CD4-positive, alpha-beta T cell treated with Interleukin-15 for 4 hours (primary cell): Measurements from ENCODE around the gene MYO15B.

Experiments used
- DNase-seq: peaks from one replicate; pipeline ENCODE4 v3.0.0-alpha.2; 2020; ENCODE audit warnings: low spot score

MYO15B gene

DNA sequence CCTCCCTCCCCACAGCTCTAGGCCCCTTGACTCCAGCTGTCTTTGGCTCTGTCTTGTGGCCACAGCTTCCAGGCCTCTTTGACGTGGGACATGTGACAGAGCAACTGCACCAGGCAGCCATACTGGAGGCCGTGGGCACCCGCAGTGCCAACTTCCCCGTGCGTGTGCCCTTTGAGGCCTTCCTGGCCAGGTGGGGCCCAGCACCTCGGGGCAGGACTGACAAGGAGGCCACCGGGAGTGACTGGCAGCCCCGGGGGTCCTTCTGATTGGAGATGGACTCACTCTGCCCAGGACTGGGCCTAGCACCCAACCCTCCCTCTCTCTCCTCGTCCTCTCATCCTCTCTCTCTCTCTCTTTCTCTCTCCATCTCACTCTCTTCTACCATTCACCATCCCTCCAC is 15.5 kb downstream of the MYO15B start:
- no peak for DNase-seq

GRCh38 chr17:75604034-75604695 is 16.6 kb downstream of the MYO15B start:
- DNase-seq: no peak

- no peak for DNase-seq
These were observed 18.2 kb downstream of the MYO15B start for GRCh38 chr17:75605790-75606189.

DNA sequence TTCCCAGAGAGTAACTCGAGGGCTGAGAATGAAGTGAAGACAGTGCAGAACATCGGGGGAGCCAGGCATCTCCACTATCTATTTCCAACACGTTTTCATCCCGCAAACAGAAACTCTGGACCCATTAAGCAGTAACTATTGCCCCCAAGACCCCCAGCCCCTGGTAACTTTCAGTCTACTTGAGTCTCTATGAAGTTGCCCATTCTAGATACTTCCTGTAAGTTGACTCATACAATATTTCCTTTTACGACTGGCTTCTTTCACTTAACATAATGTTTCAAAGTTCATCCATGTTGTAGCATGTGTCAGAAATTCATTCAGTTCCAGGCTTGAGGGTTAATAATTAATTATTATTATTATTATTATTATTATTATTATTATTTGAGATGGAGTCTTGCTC is 19.5 kb downstream of the MYO15B start:
- no peak for DNase-seq

GRCh38 chr17:75610103-75610984 is 22.7 kb downstream of the MYO15B start:
- DNase-seq: no peak

- DNase-seq: no peak
These were observed 24.3 kb downstream of the MYO15B start for GRCh38 chr17:75611851-75612429.

GRCh38 chr17:75612906-75613626 is 25.5 kb downstream of the MYO15B start:
- DNase-seq: no peak

- DNase-seq: no peak
These were observed 26.4 kb downstream of the MYO15B start for GRCh38 chr17:75614006-75614405.

DNA sequence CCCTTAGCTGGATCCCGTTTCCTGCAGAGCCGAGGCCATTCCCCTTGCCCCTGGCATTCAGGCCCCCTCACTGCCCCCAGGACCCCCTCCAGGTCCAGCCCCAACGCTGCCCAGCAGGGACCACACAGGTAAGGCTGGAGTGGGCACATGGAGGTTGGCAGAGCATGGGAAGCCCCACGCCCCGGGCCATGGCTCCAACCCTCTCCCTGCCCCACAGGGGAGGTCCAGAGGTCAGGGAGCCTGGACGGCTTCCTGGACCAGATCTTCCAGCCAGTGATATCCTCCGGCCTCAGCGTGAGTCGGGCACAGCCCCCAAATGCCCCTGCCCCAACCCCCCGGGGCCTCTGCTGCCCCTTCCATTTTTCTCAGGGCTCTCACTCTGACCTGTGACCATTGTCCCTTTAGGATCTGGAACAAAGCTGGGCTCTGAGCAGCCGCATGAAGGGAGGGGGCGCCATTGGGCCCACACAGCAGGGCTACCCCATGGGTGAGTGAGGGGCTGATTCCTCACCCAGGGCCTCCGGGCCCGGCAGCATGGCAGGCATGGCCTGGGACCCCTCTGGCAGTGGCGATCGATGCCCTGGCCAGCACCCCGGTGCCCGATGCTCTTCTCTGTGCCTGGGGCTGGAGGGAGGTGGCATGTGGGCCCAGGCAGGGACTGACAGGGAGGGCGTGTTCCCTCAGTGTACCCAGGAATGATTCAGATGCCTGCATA is 27.1 kb downstream of the MYO15B start:
- no peak for DNase-seq

DNA sequence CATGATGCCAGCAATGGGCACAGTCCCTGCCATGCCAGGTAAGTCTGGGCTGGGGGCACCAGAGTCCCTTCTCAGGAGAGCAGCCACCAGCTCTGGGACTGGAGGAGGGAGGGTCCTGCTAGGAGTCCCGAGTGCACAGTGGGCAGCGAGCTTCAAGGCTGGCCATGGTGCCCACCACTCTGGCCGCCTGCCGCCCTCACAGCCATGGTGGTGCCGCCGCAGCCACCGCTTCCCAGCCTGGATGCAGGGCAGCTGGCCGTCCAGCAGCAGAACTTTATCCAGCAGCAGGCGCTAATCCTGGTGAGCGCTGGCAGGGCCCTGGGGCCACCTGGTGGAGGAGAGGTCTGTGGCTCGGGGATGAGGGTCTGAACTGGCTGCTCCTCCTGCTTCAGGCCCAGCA is 27.7 kb downstream of the MYO15B start:
- no peak for DNase-seq

DNA sequence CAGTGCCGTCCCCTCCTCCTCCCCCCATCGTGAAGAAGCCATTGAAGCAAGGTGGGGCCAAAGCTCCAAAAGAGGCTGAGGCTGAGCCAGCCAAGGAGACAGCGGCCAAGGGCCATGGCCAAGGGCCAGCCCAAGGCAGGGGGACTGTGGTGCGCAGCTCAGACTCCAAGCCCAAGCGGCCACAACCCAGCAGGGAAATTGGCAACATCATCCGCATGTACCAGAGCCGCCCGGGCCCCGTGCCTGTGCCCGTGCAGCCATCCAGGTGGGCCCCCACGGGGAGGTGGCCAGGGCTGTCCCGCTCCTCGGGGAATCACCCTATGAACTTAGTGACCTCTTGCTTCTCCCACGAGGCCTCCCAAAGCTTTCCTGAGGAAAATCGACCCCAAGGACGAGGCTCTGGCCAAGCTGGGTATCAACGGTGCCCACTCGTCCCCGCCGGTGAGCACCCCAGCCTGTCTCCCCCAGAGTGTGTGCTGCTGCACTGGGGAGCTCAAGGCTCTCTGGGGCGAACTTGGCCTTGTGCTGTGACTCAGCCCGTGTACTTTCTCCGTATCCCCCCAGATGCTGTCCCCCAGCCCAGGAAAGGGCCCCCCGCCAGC is 29.0 kb downstream of the MYO15B start:
- DNase-seq: no peak

DNA sequence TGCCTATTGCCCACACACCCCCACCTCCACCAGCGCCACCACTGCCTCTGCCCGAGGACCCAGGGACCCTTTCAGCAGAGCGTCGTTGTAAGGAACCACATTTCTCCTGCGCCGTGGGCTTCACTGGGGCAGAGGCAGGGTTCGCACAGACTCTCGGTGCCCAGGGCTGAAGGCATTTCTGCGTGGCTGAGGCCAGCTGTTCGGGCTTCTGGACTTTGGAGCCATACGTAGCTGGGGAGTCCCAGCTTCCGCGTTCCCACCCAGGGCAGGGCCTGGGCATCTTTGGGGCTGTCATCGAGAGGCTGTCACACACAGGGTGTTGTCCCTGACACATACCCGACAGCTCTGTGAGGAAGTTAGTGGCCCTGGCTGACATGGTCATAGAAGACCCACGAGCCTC is 29.6 kb downstream of the MYO15B start:
- DNase-seq: no peak

DNA sequence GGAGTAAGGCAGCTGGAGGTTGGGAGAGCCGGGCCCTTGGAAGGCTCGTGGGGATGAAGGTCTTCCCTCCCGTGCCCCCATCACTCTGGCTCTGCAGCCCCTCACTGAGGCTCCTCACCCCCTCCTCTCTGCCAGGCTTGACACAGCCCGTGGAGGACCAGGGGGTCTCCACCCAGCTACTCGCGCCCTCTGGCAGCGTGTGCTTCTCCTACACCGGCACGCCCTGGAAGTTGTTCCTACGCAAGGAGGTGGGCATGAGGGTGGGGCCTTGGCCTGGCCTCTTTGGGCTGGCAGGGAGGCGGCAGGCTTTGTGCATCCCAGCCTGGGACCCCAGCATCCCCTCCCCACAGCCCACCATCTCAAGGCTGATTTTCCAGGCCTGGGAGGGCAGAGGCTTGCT is 30.1 kb downstream of the MYO15B start:
- no peak for DNase-seq

DNA sequence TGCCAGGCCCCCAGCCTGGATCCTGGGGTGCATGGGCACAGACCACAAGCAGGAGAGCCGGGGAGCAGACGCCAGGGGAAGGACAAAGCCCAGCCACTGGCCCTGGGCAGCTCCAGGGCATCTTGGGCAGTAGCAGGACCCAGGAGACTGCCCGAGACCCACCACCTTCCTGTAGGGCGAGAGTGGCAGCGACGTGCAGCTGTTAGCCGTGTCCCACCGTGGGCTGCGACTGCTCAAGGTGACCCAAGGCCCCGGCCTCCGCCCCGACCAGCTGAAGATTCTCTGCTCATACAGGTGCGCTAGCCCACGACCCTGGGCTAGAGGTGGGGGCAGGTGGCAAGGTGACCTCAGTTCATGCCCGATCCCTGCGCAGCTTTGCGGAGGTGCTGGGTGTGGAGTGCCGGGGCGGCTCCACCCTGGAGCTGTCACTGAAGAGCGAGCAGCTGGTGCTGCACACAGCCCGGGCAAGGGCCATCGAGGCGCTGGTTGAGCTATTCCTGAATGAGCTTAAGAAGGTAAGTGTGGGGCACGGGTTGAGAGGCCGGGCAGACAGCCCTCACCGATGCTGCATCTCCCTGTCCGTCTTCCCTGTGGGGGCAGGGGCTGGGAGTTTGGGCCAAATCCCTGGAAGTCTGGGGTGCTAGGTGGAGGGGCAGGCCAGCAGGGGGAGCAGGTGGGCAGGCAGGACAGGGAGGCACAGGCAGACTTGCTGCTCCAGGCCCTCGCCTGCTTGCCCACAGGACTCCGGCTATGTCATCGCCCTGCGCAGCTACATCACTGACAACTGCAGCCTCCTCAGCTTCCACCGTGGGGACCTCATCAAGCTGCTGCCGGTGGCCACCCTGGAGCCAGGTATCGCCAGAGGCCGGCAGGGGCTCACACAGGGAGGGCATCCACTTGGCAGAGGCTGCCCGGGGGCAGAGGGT is 32.2 kb downstream of the MYO15B start:
- no peak for DNase-seq

- DNase-seq: no peak
These were observed 33.9 kb downstream of the MYO15B start for GRCh38 chr17:75621489-75621888.

GRCh38 chr17:75622076-75622475 is 34.5 kb downstream of the MYO15B start:
- no peak for DNase-seq

- DNase-seq: no peak
These were observed 35.2 kb downstream of the MYO15B start for GRCh38 chr17:75622771-75623273.

- no peak for DNase-seq
These were observed 35.8 kb downstream of the MYO15B start for GRCh38 chr17:75623386-75623785.

GRCh38 chr17:75624021-75624420 is 36.4 kb downstream of the MYO15B start:
- DNase-seq: no peak

- DNase-seq: no peak
These were observed 37.2 kb downstream of the MYO15B start for GRCh38 chr17:75624714-75625345.
